Esophagus squamous epithelium (tissue), 5 donors: Measurements from ENCODE around the gene TNFRSF11A. TPM values are rescaled to one million over a fixed set of nuclear protein-coding genes. Genes with fewer than 3 reads are reported as not detected.
A peak's percentile ranks its signal among the peaks of the same experiment; 100 is the strongest.

Experiments used
- DNase-seq: peaks from one replicate; lab custom pipeline; 2025; lab: John Stamatoyannopoulos, UW
- H3K27ac ChIP-seq, 4 donors: fragments of 200-600 bp; sonication (generic); one replicate each; pipeline ENCODE4 v1.5.1; 2016 to 2019; ENCODE audit warnings: mild to moderate bottlenecking in 1 of 4
- H3K27me3 ChIP-seq, 4 donors: fragments of 200-600 bp; sonication (generic); 1 replicate in 3 of 4; 2 replicates in 1 of 4; pipeline versions ENCODE4 v1.5.1 to v1.6.0; 2017 to 2021; ENCODE audit warnings: antibody characterized with exemption in 1 of 4
- H3K36me3 ChIP-seq, 3 donors: fragments of 200-600 bp; sonication (generic); one replicate each; pipeline ENCODE4 v1.5.1; 2016 to 2019
- H3K4me1 ChIP-seq, 3 donors: fragments of 200-600 bp; sonication (generic); one replicate each; pipeline ENCODE4 v1.5.1; 2017 to 2019
- H3K4me3 ChIP-seq, 4 donors: fragments of 200-600 bp; sonication (generic); 1 replicate in 3 of 4; 2 replicates in 1 of 4; pipeline ENCODE4 v1.5.1; 2016 to 2019; ENCODE audit warnings: mild to moderate bottlenecking in 2 of 4, moderate library complexity in 1 of 4
- H3K9me3 ChIP-seq, 3 donors: fragments of 200-600 bp; sonication (generic); one replicate each; pipeline ENCODE4 v1.5.1; 2016 to 2019
- POLR2A ChIP-seq, 4 donors: fragments of 450-650 bp; IDR thresholded peaks; one replicate each; pipeline ENCODE4 v1.6.1; 2017; ENCODE audit warnings: antibody characterized with exemption in 4 of 4, mild to moderate bottlenecking in 4 of 4, moderate library complexity in 3 of 4
- WGBS, 2 donors: methylation state at CpG; one replicate each; pipeline ENCODE4 v1.1.5; 2018; 5-methylcytosine and 5-hydroxymethylcytosine counted together
- intact Hi-C: fragments of 100-400 bp; cut with DNase I; formaldehyde crosslinking; loops from one replicate; pipeline ENCODE4 v1.15.0; 2022
- total RNA-seq, 4 donors: library from RNA; depleted of rRNA; stranded (reverse); fragments of >200 nt; gene quantifications; one replicate each; pipeline ENCODE4 v1.1.0, GENCODE V29; 2016
- TF ChIP-seq, protein P1 (sequence below), 6 experiments: fragments of 450-650 bp in 4 of 6; fragments of 200-600 bp in 2 of 6; sonication (generic) in 2 of 6; IDR thresholded peaks; one replicate each; pipeline ENCODE4 v1.5.1; 2016 to 2019; ENCODE audit warnings: antibody characterized with exemption in 6 of 6, mild to moderate bottlenecking in 4 of 6, moderate library complexity in 4 of 6
- donor health status: DM: yes; HTN: yes; CAD: no.

The TNFRSF11A gene
- total RNA-seq, 4 donors from 2014 or later = 1.9 to 5.6 (median 3.6) TPM

GRCh38 chr18:62328586-62329525 lies 3.7 kb downstream of the TNFRSF11A start:
- Histone ChIP-seq H3K27me3 (peaks cover 0 to 98% (median 4%) of the 10 kb centered on the region in 4 donors), H3K36me3 (no peaks in the 10 kb centered on the region), H3K27ac (no peak overlapping the region), H3K4me1 (peaks cover 7 to 50% (median 14%) of the 10 kb centered on the region in 3 donors), H3K4me3 (no peak overlapping the region), H3K9me3 (no peaks in the 10 kb centered on the region)
- WGBS, 2 donors = 84 to 85% methylated on average over 4 to 6 of the region's 6 CpGs
- intact Hi-C loops = no loop called here
- no peak for DNase-seq
- TF ChIP-seq POLR2A (IDR thresholded peaks at IDR 0.05) = no peak

- Histone ChIP-seq H3K4me3 (no peak overlapping the region), H3K36me3 (no peaks in the 10 kb centered on the region), H3K9me3 (no peaks in the 10 kb centered on the region), H3K4me1 (peaks cover 7 to 50% (median 14%) of the 10 kb centered on the region in 3 donors), H3K27me3 (peaks cover 0 to 88% (median 4%) of the 10 kb centered on the region in 4 donors), H3K27ac (no peak overlapping the region)
- WGBS, 2 donors = 79 to 83% methylated on average over 6 to 7 of the region's 15 CpGs
- TF ChIP-seq, protein P1, sequence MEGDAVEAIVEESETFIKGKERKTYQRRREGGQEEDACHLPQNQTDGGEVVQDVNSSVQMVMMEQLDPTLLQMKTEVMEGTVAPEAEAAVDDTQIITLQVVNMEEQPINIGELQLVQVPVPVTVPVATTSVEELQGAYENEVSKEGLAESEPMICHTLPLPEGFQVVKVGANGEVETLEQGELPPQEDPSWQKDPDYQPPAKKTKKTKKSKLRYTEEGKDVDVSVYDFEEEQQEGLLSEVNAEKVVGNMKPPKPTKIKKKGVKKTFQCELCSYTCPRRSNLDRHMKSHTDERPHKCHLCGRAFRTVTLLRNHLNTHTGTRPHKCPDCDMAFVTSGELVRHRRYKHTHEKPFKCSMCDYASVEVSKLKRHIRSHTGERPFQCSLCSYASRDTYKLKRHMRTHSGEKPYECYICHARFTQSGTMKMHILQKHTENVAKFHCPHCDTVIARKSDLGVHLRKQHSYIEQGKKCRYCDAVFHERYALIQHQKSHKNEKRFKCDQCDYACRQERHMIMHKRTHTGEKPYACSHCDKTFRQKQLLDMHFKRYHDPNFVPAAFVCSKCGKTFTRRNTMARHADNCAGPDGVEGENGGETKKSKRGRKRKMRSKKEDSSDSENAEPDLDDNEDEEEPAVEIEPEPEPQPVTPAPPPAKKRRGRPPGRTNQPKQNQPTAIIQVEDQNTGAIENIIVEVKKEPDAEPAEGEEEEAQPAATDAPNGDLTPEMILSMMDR (IDR thresholded peaks at IDR 0.05) = no peak
- TF ChIP-seq POLR2A (IDR thresholded peaks at IDR 0.05) = no peak
- intact Hi-C loops = no loop called here
- no peak for DNase-seq
These were observed 4.8 kb downstream of the TNFRSF11A start for GRCh38 chr18:62329691-62330454.

DNA sequence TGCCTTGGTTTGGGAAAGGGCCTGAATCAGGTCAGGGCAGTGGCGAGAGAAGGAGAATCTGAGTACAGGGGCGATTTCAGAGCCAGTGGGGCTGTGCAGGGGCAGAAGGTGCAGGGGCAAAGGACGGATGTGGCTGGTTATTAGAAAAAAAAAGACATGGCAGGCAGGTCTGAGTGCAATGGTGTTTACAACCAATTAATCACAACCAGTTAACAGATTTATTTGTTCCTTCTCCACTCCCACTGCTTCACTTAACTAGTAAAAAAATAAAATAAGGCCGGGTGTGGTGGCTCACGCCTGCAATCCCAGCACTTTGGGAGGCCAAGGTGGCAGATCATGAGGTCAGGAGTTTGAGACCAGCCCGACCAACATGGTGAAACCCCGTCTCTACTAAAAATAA lies 5.5 kb downstream of the TNFRSF11A start:
- no peak overlapping the region for H3K27ac ChIP-seq
- H3K4me3 ChIP-seq = no peak overlapping the region
- intact Hi-C loops = no loop called here
- peaks cover 7 to 49% (median 11%) of the 10 kb centered on the region in 3 donors for H3K4me1 ChIP-seq
- DNase-seq = no peak
- 89 to 97% methylated on average over 7 of the region's 7 CpGs for WGBS, 2 donors
- H3K27me3 ChIP-seq = peaks cover 0 to 86% (median 4%) of the 10 kb centered on the region in 4 donors
- H3K36me3 ChIP-seq = no peaks in the 10 kb centered on the region
- H3K9me3 ChIP-seq = no peaks in the 10 kb centered on the region
- TF ChIP-seq, protein P1 (IDR thresholded peaks at IDR 0.05) = no peak
- no peak for TF ChIP-seq POLR2A (IDR thresholded peaks at IDR 0.05)

GRCh38 chr18:62331581-62332356 lies 6.7 kb downstream of the TNFRSF11A start:
- no peak for TF ChIP-seq POLR2A (IDR thresholded peaks at IDR 0.05)
- TF ChIP-seq, protein P1 (IDR thresholded peaks at IDR 0.05) = no peak
- Histone ChIP-seq H3K9me3 (no peaks in the 10 kb centered on the region), H3K27me3 (peaks cover 0 to 80% (median 2%) of the 10 kb centered on the region in 4 donors), H3K4me3 (no peak overlapping the region), H3K27ac (peak overlapping the region in 2 of 4 donors; percentile 26 to 39), H3K36me3 (no peaks in the 10 kb centered on the region), H3K4me1 (peaks cover under 1 to 38% (median 3%) of the 10 kb centered on the region in 3 donors)
- 67 to 80% methylated on average over 5 to 8 of the region's 8 CpGs for WGBS, 2 donors
- DNase-seq = no peak
- intact Hi-C loops = no loop called here

- Histone ChIP-seq H3K9me3 (no peaks in the 10 kb centered on the region), H3K36me3 (no peaks in the 10 kb centered on the region), H3K27me3 (peaks cover 0 to 74% (median 0%) of the 10 kb centered on the region in 4 donors), H3K4me3 (no peak overlapping the region), H3K27ac (peak overlapping the region in 1 of 4 donors; percentile 26), H3K4me1 (peaks cover 0 to 34% (median 0%) of the 10 kb centered on the region in 3 donors)
- 45 to 68% methylated on average over 3 of the region's 3 CpGs for WGBS, 2 donors
- intact Hi-C loops = no loop called here
- no peak for TF ChIP-seq POLR2A (IDR thresholded peaks at IDR 0.05)
- TF ChIP-seq, protein P1 (IDR thresholded peaks at IDR 0.05) = no peak
- no peak for DNase-seq
These were observed 7.3 kb downstream of the TNFRSF11A start for GRCh38 chr18:62332431-62332830.
